Measurements from ENCODE around the gene VAV3.
A peak's percentile ranks its signal among the peaks of the same experiment; 100 is the strongest.

Gene VAV3

DNA sequence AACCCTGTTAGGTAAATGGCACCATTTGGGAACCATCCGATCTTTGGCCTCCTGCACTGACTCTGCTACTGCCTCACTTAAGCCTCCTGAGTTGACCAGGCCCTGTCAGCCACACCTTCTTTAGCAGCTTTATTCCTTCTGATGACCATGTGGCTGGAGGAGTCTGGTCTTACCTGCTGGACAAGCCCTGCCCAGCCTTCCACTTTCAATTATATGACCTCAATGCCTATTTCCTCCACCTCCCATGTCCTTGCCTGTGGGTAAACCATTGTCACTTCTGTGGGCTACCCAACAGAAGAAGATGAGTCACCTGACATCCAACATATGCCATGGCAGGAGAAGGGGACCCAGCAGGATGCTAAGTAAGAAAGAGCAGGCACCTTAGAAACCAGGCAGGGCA lies 430.3 kb downstream of the VAV3 start:
- no peak for DNase-seq (ENCODE audit: low read depth)

DNA sequence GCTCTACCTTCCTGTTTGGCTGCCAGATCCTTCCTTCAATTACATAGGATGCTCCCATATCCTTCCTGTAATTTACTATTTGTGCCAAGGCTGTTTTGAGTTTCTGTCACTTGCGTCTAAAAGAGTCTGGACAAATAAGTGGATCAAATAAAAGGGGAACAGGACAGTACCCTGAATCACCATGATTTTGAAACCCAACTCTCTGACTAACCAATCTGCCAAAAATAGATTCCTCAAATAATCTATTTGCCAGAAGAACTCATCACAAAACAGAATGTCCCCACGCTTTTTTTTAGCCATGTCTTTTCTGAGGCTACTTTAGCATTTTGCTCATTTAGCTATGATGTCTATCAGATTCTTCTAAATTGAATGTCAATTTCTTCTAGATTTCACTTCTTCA lies 431.5 kb downstream of the VAV3 start:
- DNase-seq (ENCODE audit: low read depth), result no peak

DNA sequence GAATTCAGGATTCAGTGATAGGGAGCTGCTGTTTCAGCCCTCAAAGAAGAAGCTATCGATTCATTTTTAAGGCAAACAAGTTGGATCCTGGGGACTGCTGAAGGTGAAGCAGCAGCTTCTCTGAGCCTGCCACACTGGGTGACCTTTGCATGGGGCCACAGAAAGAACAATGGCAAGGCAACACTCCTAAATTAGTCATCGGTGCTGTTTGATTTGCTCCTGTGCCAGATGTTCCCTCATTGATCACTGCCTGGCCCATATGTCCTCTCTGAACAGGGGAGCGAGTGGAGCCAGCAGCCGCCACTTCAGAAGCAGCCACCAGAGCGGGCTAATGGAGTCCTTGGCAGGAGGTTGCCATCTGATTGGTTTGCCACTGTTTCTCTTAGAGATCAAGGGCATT lies 432.7 kb downstream of the VAV3 start:
- DNase-seq (ENCODE audit: low read depth), result no peak

DNA sequence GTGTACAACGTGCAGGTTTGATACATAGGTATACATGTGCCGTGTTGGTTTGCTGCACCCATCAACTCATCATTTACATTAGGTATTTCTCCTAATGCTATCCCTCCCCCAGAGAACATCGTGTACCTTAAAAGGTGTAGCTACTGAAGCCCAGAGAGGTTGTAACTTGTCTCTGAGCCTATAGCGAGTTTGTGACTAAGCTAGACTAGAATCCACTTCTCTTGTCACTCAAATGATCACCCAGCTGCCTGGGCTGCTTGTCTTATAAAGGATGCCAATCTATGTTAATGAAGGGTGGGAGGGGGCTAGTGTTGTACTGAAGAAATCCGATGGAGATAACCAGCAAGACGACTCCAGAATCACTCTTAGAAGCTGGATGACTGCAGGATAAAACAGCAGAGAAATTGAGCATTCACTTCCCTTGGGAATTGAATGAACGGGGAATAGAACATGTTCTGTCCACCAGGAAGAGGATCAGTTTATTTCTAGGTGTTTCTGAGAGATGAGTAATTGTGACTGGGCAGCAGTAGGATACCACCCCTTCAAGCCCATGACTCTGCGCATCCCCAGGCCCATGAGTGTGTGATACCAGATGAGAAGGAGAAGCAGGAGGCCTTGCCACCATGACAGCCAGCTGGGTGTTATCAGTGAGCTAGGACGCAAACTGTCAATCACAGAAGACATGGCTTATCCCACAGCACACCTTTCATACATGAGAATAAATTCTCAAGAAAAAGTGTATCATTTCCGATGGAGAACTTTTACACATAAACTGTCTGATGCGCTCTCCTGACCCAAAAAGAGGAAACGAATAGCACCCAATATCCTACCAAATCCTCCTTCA lies 433.7 kb downstream of the VAV3 start:
- DNase-seq (ENCODE audit: low read depth), result no peak

DNA sequence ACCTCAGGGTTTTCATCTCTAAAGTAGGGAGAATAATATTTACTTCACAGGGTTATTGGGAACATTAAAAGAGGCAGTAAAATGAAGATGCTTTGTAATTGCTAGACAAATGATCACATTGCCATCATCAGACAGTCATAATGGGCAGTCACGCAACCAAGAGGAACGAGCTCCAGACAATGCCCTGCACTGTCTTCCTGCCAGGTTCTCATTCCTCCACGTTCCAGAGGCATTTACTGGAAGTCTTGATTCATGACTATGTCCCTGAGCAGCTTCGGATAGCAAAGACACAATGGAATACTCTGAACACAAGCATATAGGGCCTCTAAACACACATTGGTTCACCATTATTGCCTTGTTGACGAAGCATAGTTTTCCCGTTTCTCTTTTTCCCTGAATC lies 434.4 kb downstream of the VAV3 start:
- DNase-seq (ENCODE audit: low read depth), result peak; percentile 12

DNA sequence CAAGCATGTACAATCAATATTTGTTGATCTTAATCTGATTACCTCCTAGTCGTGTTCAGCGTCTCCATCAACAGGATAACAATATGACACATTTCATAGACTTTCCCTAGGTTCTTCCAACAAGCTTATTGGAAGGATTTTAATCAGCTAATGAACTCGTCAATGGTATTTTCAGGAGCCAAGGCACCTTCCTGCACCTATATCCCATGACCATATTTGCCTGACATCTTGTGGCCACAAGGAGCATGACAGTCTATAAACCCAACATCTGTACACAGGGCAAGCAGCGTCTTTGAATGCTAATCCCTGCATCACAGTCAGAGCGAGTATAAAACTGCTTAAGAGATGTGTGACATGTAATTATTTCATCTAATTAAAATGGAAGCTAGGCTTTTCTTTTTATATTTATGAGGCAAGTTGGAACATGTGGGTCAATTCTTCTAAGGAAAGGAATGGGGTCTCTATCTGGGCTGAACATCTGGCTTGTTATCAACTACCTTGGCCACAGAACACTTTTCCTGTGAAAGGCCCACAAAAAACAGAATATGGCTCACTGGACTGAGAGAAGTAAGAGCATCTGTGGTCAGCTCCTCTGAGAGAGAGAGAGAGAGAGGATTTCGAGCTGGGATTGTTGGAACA lies 435.4 kb downstream of the VAV3 start:
- peak; percentile 57 for DNase-seq (ENCODE audit: low read depth)

DNA sequence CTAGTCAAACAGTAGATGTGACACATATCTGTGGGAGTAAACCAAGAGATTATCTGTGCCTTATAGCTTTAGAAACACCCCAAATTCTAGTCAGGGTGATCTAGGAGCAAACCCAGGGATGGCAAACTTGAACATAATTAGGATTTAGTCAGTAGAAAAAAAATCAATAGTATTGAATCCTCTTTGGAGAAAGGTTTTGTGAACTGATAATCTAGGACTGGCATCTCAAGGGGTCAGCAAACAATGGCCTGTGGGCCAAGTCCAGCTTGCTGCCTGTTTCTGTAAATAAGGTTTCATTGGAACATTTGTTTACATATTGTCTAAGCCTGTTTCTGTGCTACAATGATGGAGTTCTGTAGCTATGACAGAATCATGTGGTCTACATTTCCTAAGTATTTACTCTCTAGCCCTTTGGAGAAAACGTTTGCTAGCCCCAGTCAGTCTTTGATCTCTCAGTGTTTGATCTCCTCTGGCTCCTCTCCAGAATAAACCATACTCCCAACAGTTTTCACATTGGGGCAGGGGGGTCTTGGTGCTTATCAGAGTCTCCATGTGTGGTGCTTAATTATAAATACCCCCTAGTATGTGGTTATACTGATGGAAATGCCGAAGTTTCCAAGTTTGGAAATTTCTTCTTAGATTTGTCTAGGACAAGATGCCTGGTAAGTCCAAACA lies 438.3 kb downstream of the VAV3 start:
- DNase-seq (ENCODE audit: low read depth), result no peak

DNA sequence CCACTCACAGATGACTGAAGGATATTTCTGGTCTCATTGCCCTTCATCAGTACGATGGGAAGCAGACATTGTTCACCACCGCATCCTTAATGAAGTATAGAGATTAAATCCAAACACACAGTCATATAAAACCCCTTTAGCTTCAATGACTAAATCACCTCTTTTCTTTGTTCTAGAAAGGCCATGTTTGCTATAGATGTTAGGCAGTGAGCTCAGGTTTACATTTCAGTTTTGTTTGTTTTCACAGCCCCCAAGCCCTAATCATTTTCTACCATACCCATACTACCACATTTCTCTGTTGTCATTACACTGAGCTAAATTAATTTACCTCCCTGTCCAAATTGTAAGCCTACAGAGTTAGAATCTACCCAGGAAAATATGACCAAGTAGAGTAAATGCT lies 439.0 kb downstream of the VAV3 start:
- no peak for DNase-seq (ENCODE audit: low read depth)

DNA sequence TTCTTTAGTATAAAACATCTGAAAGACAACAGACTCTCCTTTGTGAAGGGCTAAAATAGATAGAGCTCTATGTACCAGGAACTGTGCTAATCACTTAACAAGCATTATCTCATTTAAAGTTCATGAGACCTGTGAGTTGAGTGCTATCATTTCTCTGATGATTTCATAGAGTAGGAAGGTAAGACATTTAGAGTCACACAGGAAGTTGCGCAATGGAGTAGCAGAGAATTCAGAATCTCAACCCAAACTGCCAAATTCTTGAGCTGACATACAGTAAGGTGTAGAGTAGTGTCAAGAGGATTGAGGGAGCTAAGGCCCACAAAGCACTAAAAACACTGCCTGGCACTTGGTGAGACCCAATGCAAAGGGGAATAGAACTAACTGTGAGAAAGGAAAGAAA lies 439.8 kb downstream of the VAV3 start:
- DNase-seq (ENCODE audit: low read depth), result no peak

DNA sequence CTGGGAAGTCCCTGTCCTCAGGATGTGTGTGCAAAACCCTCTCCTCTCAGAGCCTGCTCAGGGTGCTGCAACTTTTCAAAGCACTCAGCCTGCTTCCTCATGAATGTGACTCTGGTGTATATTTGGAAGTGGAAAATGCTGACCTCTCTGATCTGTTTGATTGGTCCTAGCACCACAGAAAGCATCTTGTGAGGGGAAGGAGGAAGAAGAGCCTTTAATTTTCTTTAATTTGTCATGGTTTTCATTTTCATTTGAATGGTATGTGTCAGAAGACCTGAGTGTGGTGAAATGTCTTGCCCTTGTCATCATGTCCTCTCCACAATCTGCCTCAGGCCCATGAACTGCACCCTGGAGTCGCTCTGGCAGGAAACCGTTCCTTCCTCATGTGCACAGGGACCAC lies 440.7 kb downstream of the VAV3 start:
- no peak for DNase-seq (ENCODE audit: low read depth)

DNA sequence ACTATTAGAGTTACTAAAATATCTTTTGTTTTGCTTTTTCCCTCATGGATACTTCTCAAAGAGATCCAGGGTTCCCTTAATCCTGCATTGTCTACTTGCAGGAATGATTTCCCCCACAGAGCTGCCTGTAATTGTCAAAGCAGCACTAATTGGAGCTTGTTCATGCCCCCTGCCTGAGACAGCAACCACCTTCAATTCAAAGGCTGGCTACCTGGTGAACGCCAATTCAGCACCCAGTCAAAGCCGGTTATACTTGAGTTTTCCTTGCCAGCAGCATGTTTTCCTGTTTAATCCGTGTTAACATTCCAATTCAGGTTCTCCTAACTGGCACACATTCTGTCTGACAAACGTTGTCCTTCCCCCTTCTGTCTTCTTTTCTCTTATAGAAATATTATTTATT lies 441.2 kb downstream of the VAV3 start:
- no peak for DNase-seq (ENCODE audit: low read depth)

DNA sequence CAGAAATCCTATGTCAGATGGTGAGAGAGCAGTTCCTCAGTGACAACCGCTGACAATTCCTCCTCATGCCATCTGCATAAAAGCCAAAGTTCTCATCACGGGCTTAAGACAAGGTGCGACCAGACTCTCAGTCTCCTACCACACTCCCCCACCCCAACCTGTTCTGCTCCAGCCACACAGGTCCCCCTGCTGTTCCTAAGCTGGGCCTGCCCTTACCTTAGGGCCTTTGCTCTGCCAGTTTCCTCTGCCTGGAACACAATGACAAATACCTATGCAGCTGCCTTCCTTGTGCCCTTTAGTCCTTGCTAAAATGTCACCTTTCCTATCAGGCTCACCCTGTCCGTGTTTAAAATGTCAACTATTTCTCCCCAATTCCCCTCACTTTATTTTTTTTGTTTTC lies 441.9 kb downstream of the VAV3 start:
- DNase-seq (ENCODE audit: low read depth), result no peak

All from fibroblast of gingiva (primary cell).